ENCODE measurements around the gene SLC25A39.
A peak's percentile ranks its signal among the peaks of the same experiment; 100 is the strongest.
"Not testable (repeated sequence)": the region's sequence is repeated elsewhere in the genome, so short reads cannot be mapped to it uniquely, and the experiment has no call there.

SLC25A39 gene

GRCh38 chr17:44324571-44325275, at the start of gene SLC25A39:
Gene SLC25A39, minus strand, starts transcription at chr17:44324823. Its CDS starts 1,261 bp downstream, at chr17:44323562.
- peak; percentile 85 for DNase-seq

GRCh38 chr17:44372036-44372435, 47.4 kb upstream of the SLC25A39 start:
- DNase-seq: no peak

GRCh38 chr17:44369414-44370023, 44.9 kb upstream of the SLC25A39 start:
- not testable (repeated sequence) for DNase-seq

GRCh38 chr17:44368391-44369243, 44.0 kb upstream of the SLC25A39 start:
- not testable (repeated sequence) for DNase-seq

- DNase-seq: no peak
These were observed 42.8 kb upstream of the SLC25A39 start for GRCh38 chr17:44367231-44367979.

GRCh38 chr17:44365051-44365450, 40.4 kb upstream of the SLC25A39 start:
- DNase-seq: not testable (repeated sequence)

- peak; percentile 47 for DNase-seq
These were observed 39.1 kb upstream of the SLC25A39 start, which contains the start of gene FAM171A2 for GRCh38 chr17:44363613-44364159. Gene FAM171A2, minus strand, starts transcription at chr17:44363853. Its CDS starts 139 bp downstream, at chr17:44363714.

GRCh38 chr17:44362949-44363612, 38.5 kb upstream of the SLC25A39 start:
- DNase-seq: peak; percentile 16

GRCh38 chr17:44362459-44362948, 37.9 kb upstream of the SLC25A39 start:
- DNase-seq: no peak

- DNase-seq: peak; percentile 55
These were observed 37.0 kb upstream of the SLC25A39 start for GRCh38 chr17:44361292-44362260.

- no peak for DNase-seq
These were observed 36.2 kb upstream of the SLC25A39 start for GRCh38 chr17:44360826-44361225.

GRCh38 chr17:44360144-44360533, 35.5 kb upstream of the SLC25A39 start:
- no peak for DNase-seq

- DNase-seq: no peak
These were observed 35.0 kb upstream of the SLC25A39 start for GRCh38 chr17:44359458-44360143.

GRCh38 chr17:44359006-44359405, 34.4 kb upstream of the SLC25A39 start:
- no peak for DNase-seq

GRCh38 chr17:44358066-44358465, 33.4 kb upstream of the SLC25A39 start:
- DNase-seq: no peak

GRCh38 chr17:44356241-44356640, 31.6 kb upstream of the SLC25A39 start:
- no peak for DNase-seq

GRCh38 chr17:44355642-44356099, 31.0 kb upstream of the SLC25A39 start:
- DNase-seq: no peak

GRCh38 chr17:44354582-44355561, 30.2 kb upstream of the SLC25A39 start:
- peak; percentile 14 for DNase-seq
